GM12875 (cell line): ENCODE measurements around the gene POM121C.
"Not testable (repeated sequence)": the region's sequence is repeated elsewhere in the genome, so short reads cannot be mapped to it uniquely, and the experiment has no call there.

ENCODE experiments used
- H3K4me3 ChIP-seq: one replicate; pipeline ENCODE4 v1.5.1; 2011; ENCODE audit warnings: low read depth, low read length, control low read depth

POM121C gene

DNA sequence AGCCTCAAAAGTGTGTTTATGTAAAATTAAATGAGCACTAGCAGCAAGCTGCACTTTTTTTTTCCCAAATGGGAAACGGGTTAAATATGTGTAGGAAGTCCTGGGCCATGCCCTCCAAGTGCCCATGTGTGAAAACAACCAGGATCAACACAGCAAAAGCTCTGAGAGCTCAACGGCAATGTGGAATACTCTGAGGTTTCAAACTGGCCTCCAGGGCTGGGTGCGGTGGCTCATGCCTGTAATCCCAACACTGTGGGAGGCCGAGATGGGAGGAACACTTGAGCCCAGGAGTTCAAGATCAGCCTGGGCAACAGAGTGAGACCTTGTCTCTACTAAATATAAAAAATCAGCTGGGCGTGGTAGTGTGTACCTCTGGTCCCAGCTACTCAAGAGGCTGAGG, 28.1 kb downstream of the POM121C start:
- H3K4me3 ChIP-seq: not testable (repeated sequence)

DNA sequence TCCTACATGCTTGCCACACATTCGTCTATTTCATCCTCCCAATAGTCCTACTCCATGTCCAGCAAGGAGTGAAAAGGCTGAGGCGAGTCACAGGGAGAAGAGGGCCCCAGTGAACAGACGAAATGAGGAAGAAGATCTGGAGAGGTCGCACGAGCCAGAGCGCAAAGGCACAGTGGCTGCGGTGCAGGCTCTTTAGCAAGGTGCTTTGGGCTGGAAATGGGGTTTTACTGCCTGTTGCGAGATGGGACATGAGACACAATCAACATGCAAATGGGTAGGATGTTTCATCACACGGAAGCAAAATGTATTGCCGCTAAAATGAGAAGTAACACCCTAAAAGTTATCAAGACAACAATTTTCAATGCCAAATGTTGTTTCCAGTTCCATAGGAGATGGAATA, 29.7 kb downstream of the POM121C start:
- H3K4me3 ChIP-seq: not testable (repeated sequence)

DNA sequence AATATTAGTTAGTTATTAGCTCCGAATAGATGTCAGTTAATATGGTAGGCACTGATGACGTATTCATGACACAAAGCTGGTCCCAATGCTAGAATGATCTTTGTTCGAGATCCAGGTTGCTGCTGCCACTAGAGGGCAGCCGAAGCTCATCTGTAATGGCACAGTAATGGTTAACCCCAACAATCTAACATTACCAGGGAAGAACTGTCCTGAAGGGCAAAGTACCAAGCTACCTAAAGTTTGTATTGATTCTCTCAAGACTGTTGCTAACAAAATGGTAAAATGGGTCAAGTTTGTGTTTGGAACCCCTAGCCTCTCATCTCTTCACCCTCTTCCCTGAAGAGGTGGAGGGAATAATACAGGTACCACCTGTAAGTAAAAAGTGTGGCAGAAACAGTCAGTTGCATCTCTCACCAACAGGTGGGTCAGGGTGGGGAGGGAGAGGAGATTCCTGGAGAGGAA, 33.6 kb downstream of the POM121C start:
- H3K4me3 ChIP-seq: not testable (repeated sequence)

DNA sequence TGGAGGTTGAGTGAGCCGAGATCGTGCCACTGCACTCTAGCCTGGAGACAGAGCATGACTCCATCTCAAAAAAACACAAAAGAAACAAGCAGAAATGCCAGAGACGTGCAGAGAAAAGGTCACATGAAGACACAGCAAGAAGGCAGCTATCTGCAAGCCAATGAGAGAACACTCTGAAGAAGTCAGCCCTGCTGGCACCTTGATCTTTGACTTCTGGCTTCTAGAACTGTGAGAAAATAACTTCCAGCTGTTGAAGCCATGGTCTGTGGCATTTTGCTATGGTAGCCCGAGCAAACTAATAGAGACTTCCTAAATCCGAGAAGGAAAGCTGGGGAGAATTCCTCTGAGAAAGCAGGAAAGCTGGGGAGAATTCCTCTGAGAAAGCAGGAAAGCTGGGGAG, 36.2 kb downstream of the POM121C start:
- H3K4me3 ChIP-seq: not testable (repeated sequence)

DNA sequence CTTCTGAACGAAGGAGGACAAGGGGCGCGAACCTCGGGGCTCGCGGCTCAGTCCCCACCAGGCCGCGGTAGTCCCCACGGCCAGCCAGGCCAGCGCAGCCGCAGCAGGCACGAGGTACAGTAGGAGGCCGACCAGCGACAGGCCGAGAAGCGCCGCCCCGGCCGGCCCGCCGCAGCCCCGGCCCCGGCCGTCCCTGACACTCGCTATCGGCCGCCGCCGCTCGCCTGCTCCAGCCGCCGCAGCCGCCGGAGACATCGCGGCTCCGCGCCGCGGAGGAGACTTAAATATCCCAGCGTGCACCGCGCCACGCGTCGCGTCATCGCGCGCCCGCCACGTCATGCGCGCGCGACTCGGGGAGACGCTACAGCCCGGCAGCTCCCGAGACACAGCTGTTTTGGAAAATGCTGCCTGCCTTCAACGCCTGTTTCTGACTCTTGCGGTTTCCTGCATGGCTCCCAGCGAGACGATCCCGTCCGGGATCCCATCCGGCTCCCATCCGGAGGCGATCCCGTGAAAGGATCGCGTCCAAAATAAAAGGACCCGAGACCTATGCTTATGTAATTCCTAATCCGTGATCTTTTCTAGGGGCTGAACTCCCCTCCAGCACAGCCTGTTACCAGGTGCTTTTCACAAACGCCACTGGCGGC, 43.5 kb downstream of the POM121C start:
- peak overlapping the region; percentile 55 for H3K4me3 ChIP-seq

DNA sequence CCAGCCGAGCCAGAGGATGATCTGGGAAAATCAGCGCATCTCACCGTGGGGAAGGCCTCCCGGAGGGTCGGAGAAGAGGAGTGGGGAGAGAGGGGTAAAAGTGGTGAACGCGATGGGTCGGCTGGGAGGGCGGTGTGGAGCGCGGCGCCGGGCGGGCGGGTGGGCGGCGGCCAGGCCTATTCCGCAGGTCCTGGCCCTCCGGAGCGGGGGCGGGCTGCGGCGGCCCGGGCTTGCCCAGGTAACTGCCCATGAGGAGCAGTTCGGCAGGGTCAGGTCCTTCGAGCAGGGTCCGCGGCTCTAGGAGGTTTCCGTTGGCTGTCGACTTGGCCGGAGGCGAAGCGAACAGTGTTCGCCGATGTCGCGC, 44.0 kb downstream of the POM121C start:
- peak overlapping the region; percentile 35 for H3K4me3 ChIP-seq

DNA sequence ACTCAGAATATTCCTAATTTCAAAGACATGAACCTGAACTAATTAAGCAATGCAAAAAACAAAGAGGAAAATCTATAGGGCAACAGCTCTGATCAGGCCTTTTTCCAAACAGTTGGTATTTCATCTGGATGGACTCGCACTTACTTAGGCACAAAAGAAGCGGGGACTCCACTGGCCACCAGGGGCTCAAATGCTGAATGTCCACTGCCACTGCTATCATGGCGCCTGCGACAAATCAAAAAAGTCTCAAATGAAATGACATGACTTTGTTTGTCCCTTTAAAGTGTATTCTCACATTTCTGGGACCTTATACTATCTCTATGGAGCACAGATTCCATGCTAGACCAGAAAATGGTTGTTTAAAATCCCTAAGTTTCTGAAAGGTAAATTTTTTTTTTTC, 47.1 kb downstream of the POM121C start:
- H3K4me3 ChIP-seq: not testable (repeated sequence)

DNA sequence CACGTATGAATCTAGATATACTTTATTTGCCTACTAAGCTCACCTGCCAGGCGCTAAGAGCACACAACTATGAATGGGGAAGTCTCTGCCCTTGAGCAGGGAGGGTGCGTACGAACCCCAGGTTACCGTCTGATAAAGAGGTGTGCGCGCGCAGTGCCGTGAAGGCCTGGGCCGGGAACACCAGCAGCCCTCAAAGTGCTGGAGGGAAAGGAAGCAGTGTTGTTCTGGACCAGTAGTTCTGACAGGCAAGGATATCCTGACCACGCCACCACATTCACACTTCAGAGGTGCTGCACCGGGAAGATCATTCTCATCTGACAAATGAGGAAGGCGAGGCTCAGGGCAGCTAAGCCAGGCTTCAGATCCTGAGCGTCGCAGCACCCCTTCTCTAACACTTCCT, 62.6 kb downstream of the POM121C start:
- H3K4me3 ChIP-seq: not testable (repeated sequence)

DNA sequence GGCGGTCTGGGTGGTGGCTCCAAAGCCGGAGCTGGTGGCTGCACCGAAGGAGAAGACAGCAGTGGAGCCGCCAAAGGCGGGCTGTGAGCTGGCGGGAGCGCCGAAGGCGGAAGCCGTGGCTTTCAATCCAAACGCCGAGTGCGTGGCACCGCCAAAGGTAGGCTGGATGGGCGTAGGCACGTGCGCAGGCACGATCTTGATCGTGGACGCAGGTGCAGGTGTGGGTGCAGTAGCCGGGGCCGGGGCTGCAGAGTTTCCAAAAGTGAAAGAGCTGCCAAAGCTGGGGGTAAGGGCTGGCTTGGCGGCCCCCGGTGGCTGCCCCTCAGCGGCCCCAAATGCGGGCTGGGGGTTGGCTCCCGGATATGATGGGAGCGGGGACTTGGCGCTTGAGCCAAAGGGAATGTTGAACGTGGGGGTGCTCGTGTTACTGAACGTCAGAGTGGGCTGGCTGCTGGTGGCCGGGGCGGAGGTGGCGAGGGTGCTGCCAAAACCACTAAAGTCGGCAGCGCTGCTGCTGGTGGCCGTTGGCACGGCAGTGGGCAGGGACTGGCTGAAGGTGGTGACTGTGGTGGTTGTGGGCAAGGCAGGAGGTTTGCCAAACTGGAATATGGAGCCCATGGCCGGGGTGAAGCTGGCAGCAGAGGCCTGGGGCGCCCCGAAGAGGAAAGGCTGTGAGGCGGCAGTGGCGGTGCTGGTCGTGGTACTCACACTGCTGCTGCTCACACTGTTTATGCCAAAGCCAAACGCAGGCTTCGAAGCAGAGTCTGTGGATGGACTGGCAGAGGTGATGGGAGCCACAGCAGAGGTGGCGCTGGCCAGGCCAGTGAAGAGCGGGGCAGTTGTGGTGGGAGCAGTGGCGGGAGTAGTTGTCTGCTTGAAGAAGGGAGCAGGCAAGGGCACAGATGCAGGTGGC, 64.0 kb downstream of the POM121C start:
- H3K4me3 ChIP-seq: not testable (repeated sequence)

DNA sequence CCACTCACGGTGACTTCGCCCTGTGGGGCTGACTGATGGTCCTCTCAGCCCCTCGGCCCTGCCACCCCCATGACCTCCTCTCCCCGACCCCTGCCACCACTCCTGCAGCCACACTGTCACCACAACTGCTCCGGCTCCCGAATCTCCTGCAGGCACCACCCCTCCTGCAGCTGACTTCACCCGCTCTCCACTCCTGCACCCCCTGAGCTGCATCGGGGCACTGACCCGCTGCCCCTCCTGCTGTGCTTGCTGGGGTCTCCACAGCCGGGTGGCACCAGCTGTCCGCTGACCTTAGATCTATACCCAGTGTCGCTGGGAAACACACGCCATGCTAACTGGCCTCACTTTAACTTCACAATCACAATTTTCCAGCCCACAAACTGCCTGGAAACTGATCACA, 65.9 kb downstream of the POM121C start:
- H3K4me3 ChIP-seq: not testable (repeated sequence)

DNA sequence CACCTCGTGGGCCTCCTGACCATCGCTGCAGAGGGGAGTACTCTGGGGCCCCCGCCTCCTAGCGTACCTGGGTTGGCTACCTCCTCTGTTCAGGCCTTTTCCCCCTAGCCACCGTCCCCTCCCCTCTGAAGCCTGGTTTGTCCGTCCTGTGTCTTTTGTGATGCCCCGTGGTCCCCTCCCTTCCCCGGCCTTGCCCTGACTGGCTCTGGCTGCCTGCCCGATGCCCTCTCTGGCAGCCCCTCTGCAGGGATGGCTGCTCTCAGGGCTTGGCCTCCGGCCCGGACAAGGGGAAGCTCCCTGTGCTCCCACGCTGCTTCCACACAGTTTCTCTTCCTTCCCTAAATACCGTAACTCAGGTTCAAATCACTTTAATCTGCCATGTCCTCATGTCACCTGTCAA, 66.4 kb downstream of the POM121C start:
- not testable (repeated sequence) for H3K4me3 ChIP-seq

DNA sequence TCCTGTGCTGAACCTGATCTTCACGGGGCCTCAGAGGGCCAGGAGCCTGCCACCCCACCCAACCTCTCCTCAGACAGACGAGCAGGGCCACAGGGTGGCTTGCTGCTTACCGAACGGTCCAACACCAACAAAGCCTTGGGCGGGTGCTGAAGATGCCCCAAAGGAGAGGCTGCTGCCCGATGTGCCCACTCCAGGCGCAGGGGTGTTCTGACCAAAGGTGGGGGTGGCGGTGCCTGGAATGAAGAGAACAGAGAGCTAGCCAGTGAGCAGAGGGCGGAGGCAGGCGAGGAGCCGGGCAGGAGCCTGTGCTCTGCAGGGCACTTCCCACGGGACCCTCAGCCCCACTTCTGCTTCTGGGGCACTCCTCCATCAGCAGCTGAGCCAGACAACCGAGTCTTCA, 66.9 kb downstream of the POM121C start:
- not testable (repeated sequence) for H3K4me3 ChIP-seq

DNA sequence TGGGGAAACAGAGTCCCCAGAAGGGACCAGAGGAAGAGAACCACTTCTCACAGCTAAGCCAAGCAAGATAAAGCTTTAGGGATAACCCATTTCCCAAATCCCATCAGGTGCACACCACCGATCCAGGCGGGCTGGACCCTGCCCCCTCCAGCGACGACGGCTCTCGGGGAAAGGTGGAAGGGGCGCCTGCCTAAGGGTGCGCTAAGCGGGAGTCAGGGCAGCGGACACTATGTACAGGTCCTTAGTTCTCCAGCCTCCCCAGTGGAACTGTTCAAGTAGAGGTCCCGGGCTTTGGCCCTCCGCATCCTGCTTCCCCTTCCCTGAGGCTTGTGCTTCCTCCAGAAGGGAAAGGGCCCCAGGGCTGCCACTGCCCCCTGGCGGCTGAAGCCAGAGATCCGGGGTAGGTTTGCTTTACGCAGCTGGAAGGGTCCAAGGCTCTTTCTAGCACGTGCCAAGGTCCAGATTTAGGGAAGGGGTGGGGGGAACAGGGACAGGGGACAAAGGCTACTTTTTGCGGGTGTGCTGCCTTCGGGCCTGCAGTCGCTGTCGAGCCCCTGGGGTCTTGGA, 67.7 kb downstream of the POM121C start:
- not testable (repeated sequence) for H3K4me3 ChIP-seq

DNA sequence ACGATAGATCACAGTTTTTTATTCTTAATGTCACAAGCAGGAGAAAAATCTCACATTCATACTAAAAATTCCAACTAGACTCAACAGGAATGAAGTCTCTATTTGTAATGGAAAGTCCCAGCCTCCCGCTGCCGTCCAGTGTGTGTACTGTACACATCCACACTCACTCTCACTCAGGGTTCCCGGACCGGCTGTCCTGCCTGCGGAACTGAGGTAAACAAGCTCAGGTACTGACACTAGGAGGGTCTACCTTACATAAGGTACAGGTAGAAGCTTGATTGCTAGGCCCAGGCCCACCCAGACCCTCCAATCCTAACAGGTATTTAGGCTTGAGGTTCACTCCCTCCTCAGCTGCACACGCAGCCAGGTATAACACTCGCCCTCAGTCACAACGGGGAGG, 69.3 kb downstream of the POM121C start:
- not testable (repeated sequence) for H3K4me3 ChIP-seq

DNA sequence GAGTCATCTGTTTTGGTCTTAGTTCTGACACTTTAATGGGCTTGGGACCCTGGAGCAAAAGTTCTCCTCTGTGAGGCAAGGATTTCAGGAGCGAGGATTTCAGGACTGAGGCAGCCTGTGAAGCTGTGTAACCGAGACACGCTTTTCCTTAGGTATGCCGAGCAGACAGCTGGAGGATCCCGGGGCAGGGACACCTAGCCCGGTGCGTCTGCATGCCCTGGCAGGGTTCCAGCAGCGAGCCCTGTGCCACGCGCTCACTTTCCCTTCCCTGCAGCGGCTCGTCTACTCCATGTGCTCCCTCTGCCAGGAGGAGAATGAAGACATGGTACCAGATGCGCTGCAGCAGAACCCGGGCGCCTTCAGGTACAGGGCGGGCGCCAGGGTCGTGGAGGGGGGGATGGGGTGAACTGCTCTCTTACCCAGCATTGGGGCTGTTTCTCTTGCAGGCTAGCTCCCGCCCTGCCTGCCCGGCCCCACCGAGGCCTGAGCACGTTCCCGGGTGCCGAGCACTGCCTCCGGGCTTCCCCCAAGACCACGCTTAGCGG, 70.2 kb downstream of the POM121C start:
- not testable (repeated sequence) for H3K4me3 ChIP-seq

DNA sequence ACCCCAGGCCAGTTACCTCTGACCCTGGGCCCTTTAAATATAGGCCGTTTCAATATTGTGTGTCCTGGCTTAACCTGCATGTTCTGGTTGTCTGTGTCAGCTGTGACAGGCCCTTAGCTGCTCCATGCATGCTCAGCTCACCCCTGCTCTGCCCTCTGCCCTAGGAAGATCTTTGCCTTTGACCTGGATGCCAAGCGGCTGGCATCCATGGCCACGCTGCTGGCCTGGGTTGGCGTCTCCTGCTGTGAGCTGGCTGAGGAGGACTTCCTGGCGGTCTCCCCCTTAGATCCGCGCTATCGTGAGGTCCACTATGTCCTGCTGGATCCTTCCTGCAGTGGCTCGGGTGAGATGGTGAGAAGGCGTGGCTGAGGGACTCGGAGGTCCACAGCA, 70.7 kb downstream of the POM121C start:
- not testable (repeated sequence) for H3K4me3 ChIP-seq

DNA sequence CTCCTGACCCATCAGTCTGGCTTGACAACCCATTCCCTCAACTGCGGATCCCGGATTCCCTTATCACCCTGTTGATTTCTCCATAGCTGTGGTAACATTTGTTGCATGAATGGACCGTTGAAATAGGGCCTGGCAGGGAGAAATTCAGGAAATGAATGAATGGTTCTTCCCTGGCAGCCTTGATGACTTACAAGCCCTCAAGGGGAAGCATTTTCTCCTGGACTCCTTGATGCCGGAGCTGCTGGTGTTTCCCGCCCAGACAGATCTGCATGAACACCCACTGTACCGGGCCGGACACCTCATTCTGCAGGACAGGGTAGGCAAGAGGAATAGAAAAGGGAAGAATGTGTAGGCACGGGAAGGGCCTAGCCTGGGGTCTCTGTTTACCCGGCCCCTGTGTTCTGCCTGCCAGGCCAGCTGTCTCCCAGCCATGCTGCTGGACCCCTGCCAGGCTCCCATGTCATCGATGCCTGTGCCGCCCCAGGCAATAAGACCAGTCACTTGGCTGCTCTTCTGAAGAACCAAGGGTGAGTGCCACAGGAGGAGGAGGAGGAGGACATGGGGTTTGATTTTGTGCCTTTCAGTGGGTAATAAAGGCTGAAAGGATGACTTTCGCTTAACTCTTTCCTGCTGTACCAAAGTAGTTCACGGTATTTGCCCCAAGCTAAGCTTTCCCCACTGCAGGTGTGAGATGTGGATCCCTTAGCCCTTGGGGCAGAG, 71.2 kb downstream of the POM121C start:
- H3K4me3 ChIP-seq: not testable (repeated sequence)

DNA sequence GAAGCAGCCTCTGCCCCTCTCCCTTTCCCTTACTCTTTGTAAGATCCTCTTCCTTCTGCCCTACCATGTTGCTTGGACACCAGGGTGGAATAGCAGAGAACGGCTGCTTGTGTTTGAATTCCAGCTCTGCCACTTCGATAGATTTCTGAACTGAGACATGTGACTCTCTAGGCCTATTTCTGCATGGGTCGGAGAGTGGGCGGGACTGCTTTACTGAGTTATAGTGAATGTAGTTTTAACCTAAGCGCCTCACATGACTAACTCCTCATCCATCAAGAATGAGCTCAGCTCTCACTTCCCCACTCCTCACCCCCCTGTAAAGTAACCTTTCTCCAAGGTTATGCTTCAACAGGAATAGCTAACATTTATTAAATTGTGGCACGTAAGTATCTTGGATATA, 71.9 kb downstream of the POM121C start:
- H3K4me3 ChIP-seq: not testable (repeated sequence)

DNA sequence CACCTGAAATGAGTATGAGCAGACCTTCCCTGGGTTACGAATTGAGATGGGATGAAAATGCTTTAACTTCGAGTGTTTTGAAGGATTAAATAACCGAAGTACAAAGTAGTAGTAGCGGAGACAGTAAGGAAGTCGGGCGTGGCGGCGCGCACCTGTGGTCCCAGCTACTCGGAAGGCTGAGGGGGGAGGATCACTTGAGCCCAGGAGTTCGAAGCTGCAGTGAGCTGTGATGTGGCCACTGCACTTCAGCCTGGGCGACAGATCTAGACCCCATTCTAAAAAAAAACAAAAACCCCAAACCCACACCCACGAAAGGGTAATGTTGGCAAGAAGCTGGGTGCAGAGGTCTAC, 75.3 kb downstream of the POM121C start:
- H3K4me3 ChIP-seq: not testable (repeated sequence)

DNA sequence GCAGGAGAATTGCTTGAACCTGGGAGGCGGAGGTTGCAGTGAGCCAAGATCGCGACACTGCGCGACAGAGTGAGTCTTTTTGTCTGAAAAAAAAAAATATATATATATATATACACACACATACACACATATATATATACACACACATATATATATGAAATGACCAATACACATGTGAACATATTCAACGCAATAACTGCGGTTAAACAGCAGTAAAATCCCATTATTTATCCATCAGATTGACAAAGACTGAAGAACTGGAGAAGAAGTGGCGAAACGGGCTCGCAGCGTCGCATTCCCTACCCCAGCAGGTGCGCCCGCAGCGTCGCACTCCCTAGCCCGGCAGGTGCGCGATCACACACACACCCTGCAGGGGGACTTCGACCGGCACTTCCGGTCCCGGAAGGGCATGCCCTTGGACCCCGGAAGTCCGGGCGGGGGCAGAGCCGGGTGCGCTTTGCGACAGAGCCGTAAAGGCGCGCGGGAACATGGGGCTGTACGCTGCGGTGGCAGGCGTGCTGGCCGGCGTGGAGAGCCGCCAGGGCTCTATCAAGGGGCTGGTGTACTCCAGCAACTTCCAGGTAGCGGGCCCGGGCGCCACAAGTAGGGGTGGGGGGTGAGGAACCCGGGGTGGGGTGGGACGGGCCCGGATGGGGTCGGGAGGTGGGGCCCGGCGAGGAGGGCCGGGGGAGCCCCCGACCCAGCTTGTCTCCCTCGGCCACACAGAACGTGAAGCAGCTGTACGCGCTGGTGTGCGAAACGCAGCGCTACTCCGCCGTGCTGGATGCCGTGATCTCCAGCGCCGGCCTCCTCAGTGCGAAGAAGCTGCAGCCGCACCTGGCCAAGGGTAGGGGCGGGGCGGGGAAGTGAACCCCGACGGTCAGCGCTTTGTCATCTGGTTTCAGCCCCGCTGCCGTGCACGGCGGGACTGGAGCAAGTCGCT, 75.9 kb downstream of the POM121C start:
- H3K4me3 ChIP-seq: not testable (repeated sequence)
